COR-L47 (cell line): Measurements from ENCODE around the gene NTRK1.
A peak's percentile ranks its signal among the peaks of the same experiment; 100 is the strongest.

ENCODE experiments used
- DNase-seq: peaks from one replicate; lab custom pipeline; 2025; lab: John Stamatoyannopoulos, UW

The NTRK1 gene

DNA sequence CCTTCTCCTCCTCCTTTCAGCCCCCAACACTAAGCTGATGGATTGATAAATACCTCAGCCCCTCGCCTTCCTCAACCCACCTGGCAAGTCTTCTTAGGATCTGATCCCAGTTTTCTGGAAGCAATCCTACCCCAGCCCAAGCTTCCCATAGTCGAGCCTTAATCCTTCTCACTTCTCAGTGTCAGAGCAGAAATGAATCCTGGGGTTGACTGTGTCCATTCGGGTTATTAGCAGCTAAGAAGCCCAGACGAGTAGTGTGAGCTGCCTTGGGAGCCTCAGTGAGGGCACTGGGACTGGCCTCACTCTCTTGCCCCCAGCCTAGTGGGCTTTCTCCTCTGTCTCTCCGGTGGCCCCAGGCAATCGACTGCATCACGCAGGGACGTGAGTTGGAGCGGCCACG lies 20.4 kb downstream of the NTRK1 start:
- DNase-seq: no peak

DNA sequence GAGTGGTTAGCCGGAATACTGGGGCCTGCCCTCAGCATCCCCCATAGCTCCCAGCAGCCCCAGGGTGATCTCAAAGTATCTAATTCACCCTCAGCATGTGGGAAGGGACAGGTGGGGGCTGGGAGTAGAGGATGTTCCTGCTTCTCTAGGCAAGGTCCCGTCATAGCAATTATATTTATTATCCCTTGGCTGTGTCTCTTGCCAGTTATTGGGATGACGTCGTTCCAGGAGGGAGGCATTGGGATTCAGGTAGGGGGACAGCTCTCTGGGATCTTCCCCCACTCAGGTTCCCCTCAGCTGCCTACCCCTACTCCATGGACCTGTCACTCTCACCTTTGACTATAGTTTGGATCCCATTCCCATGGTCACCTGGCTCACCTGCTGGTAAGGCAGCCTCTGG lies 21.0 kb downstream of the NTRK1 start:
- no peak for DNase-seq

GRCh38 chr1:156882543-156882942 lies 21.9 kb downstream of the NTRK1 start:
- DNase-seq: no peak

DNA sequence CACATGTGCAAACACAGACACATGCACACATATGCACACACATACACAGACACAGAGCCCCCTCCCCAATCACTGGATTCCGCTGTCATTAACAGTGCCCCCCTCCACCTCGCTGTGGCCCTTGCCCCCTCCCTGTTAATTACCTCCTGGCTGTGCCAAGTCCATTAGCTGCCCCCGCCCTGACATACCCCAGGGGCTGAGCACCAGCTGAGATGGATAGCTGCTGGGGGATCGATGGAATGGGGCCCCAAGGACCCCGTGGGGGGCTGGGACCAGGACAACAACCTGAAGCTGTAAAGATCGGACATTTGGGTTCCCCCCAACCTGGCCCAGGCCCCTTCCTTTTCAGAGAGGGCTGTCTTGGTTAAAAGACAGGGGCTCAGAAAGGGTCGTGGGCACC lies 23.3 kb downstream of the NTRK1 start:
- no peak for DNase-seq

- DNase-seq: no peak
These were observed 24.0 kb downstream of the NTRK1 start for GRCh38 chr1:156884560-156885184.

DNA sequence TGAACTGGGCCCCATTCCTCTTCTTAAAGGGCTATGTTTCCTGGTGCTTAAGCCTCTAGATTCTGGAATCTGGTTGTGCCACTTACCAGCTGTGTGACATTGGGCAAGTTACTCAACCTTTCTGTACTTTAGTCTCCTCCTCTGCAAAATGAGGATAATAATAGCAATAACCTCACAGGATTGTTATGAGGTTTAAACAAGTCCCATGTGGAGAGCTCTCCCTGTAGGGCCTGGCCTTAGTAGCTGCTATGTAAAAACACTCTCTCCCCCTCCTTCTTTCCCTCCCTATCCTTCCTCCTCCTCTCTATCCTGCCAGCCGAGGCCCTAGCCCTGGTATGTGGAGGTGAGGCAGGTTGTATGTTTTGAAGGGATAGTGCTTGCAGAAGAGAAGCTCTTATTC lies 24.6 kb downstream of the NTRK1 start:
- no peak for DNase-seq

GRCh38 chr1:156885880-156886355 lies 25.3 kb downstream of the NTRK1 start:
- no peak for DNase-seq

DNA sequence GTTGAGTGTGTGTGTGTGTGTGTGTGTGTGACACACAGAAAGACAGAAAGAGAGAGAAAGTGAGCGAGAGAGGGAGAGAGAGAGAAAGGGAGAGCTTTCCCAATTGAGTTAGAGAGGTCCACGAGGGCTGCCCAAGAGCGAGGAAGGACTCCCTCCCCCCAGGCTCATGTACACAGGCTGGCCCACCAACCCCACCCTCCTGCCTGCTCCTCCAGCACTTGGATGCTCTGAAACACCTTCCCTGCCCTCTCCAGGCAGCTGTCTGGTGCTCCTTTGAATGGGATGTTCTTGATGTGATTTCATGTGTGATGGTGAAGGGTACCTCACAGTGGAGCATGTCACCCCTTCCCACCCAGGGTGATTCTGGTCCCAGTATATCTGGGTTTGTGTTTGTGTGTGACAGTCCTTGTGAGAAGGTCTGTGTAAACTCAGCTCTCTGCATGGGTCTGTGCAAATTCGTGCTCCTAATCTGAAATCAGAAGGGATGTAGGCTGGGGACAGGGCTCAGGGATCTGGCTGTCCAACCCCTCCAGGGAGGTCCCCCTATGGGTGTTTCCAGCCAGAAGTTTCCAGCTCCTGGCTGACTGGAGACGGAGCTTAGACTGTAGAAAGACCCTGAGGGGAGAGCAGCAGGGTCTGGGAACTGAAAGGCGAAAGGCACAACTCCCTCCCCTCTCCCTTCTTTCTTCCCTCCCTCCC lies 26.1 kb downstream of the NTRK1 start:
- no peak for DNase-seq

DNA sequence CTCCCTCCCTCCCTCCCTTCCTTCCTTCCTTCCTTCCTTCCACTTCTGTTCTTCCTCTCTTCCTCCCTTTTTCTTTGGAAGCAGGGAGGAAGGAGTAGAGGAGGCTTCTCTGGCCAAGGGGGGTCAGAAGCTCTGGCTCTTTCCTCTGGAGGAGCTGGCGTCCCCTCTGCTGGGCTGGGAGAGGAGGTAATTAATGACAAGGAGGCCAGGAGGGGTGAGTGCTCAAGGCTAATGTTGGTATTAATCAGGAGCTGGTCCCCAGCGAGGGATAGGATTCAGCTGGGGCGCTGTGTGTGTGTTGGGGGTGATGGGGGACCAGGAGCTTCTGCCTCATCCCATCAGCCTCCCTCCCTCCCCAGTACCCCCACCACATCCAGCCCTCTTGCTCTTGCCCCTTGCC lies 26.7 kb downstream of the NTRK1 start:
- DNase-seq: no peak

DNA sequence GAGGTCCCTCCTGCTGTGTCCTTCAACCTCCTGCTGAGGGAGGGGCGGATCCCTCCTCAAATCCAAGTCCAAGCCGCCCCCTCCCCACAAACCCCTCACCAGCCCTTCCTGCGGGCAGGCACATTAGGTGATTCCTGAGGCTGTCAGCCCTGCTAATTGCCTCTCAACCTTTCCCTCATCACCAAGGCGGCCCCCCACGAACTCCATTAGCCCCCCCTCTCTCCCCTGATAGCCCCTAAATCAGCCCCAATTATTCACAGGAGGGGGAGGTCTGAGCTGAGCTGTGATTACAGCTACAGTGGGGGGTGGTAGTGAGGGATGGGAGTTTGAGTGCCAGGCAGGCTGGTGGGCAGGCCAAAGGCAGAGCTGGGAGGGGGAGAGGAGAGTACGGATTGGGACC lies 27.1 kb downstream of the NTRK1 start:
- DNase-seq: no peak

- peak; percentile 80 for DNase-seq
These were observed 29.3 kb downstream of the NTRK1 start for GRCh38 chr1:156889802-156890580.

DNA sequence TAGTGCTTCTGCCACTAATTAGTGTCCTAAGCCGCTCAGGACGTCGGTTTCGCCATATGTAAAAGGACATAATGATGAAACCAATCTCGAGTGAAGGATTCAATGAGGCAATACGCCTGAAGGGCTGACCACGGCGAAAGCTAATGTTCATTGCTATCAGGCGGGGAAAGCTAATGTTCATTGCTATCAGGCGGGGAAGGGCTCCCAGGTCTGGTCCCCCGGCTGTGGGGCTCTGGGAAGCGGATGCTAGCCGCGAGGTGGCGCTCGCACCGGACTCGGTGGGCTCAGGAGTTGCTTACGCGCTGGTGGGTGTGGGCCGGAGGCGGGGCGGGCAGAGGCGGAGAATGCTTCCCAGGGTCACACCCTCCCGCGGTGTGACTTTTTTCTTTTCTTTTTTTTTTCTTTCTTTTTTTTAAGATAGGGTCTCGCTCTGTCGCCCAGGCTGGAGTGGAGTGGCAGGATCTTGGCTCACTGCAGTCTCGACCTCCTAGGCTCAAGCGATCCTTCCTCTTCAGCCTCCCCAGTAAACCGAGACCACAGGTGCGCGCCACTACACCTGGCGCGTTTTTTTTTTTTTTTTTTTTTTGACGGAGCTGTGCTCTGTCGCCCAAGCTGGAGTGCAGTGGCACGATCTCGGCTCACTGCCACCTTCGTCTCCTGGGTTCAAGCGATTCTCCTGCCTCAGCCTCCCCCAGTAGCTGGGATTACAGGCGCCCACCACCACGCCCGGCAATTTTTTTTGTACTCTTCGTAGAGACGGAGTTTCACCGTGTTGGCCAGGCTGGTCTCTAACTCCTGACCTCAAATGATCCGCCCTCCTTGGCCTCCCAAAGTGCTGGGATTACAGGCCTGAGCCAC lies 31.8 kb downstream of the NTRK1 start:
- peak; percentile 75 for DNase-seq

DNA sequence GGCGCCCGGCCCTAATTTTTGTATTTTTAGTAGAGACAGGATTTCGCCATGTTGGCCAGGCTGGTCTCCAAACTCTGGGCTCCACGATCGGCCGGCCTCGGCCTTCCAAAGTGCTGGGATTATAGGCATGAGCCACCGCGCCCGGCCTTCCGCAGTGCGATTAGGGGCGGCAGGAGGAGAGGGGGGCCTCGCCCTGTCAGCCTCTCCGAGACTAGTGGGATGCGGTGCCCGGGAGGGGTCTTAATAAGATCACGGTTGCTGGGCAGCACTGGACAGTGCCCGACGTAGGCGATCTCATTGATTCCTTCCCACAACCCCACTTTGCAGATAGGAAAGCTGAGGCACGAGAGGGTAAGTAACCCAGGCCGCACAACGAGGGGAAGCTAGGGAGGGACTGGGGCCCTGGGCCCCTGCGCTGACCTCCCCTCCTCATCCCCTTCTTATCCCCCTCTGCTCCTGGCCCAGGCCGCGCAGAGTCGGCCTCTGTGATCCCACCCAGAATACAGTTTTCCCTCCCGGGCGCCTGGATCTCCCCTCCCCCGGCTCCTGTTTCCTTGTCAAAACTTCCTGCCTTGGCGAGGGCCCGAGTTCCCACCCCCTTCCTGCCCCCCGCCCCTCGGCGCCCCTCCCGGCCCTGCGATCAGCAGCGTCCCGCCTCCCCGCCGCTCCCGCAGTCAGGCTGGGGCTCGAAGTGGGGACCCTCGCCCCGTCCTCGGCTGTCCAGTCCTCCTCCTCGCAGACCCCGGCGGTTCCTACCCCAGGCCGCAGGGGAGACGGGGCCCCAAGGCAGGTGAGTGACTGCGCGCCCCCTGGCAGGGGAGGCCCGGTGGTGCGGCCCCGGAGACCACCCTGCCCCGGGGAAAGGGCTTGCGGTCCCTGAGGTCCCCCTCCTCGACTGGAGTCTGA lies 32.6 kb downstream of the NTRK1 start, which contains the start of gene PEAR1:
TSS of gene PEAR1 (plus strand) at position 671 of the 906 bp plus-strand sequence. CDS start 10,209 bp downstream, outside the sequence.
- no peak for DNase-seq

DNA sequence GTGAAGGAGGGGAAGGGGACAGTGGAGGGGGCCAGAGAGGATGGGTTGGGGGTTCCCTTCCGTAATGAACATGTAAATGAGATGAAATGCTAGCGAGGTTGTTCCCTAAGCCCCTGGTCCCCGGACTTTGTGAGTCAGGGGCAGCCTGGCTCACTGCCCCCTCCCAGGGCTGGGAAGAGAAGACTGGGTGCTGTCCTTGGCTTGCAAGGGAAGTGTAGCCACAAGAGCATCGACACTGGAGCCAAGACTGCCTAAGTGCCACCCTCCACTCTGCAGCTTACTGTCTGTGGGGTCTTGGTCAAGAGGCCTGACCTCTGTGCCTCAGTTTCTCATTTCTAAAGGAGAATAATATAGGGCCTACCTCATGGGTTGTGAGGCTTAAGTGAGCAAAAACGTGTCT lies 33.3 kb downstream of the NTRK1 start:
- DNase-seq: no peak

GRCh38 chr1:156894711-156895454 lies 34.2 kb downstream of the NTRK1 start:
- no peak for DNase-seq

- DNase-seq: no peak
These were observed 34.8 kb downstream of the NTRK1 start for GRCh38 chr1:156895455-156895812.

GRCh38 chr1:156895927-156896326 lies 35.3 kb downstream of the NTRK1 start:
- DNase-seq: no peak

GRCh38 chr1:156896490-156897033 lies 35.9 kb downstream of the NTRK1 start:
- DNase-seq: no peak

GRCh38 chr1:156897078-156897825 lies 36.6 kb downstream of the NTRK1 start:
- no peak for DNase-seq
